ENCODE results near the gene HDAC9.

DNA sequence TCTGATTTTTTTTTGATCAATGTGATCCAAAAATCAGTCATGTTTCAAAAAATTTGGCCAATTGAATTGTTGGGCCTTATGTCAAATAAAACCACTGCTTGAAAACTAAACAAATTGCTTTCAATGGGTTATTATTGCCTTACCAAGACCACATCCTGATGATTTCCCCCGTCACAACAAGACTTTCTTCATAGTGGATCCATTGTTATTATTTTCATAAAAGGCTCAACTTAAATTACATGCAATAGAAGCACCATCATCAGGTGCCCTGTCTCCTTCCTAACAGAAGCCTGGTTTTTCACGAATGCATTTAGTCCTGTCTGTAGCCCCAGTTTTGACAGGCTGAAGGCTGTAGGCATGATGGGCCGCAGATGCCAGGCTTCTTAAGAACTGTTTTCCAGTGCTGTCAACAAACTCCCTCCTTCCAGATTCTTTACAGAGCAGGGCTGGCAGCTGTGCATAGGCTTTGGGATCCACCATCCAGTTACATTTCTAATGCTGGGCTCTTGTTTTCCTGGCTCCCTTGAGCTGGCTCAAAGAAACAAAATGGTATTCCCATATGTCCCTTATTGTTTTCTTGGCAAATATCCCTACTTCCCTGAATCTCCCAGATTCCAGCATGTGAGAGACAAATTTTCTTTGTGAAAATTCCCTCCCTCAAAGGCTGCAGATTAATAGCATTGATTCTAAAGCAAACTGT is 319.9 kb downstream of the HDAC9 start:
- TF ChIP-seq, protein P1, sequence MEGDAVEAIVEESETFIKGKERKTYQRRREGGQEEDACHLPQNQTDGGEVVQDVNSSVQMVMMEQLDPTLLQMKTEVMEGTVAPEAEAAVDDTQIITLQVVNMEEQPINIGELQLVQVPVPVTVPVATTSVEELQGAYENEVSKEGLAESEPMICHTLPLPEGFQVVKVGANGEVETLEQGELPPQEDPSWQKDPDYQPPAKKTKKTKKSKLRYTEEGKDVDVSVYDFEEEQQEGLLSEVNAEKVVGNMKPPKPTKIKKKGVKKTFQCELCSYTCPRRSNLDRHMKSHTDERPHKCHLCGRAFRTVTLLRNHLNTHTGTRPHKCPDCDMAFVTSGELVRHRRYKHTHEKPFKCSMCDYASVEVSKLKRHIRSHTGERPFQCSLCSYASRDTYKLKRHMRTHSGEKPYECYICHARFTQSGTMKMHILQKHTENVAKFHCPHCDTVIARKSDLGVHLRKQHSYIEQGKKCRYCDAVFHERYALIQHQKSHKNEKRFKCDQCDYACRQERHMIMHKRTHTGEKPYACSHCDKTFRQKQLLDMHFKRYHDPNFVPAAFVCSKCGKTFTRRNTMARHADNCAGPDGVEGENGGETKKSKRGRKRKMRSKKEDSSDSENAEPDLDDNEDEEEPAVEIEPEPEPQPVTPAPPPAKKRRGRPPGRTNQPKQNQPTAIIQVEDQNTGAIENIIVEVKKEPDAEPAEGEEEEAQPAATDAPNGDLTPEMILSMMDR (conservative IDR thresholded peaks at IDR 0.05): no peak
- TF ChIP-seq ZFX (IDR thresholded peaks at IDR 0.05): no peak
